Calu3 (cell line): ENCODE results near the gene ASIC5. TPM values are rescaled to one million over a fixed set of nuclear protein-coding genes. Genes with fewer than 3 reads are reported as not detected.

ENCODE experiments used
- BruUV-seq: library from RNA; stranded (reverse); fragments of 400-500 nt; replicated peaks from 2 replicates; lab custom pipeline; 2021; lab: Mats Ljungman, UMichigan
- CTCF ChIA-PET: fragments of 300-600 bp; sonication (Branson Sonifier 250); formaldehyde crosslinking; loops from one replicate; lab custom pipeline; 2022; ENCODE audit warnings: antibody characterized with exemption; lab: Charles Lee
- DNase-seq: peaks from one replicate; pipeline ENCODE4 v3.0.0; 2022
- H3K27ac Mint-ChIP-seq: one replicate; pipeline ENCODE4 v1.8.0; 2022; ENCODE audit warnings: mixed read lengths; ENCODE audit not compliant: unreplicated experiment
- H3K27me3 Mint-ChIP-seq: one replicate; pipeline ENCODE4 v1.8.0; 2022; ENCODE audit warnings: mixed read lengths; ENCODE audit not compliant: unreplicated experiment
- H3K36me3 Mint-ChIP-seq: one replicate; pipeline ENCODE4 v1.8.0; 2022; ENCODE audit warnings: mild to moderate bottlenecking, moderate library complexity, mixed read lengths; ENCODE audit not compliant: insufficient read depth, unreplicated experiment
- H3K4me1 Mint-ChIP-seq: one replicate; pipeline ENCODE4 v1.8.0; 2022; ENCODE audit warnings: mild to moderate bottlenecking, low read depth, mixed read lengths; ENCODE audit not compliant: unreplicated experiment
- H3K4me3 Mint-ChIP-seq: one replicate; pipeline ENCODE4 v1.8.0; 2022; ENCODE audit warnings: mild to moderate bottlenecking, low read depth, moderate library complexity, mixed read lengths; ENCODE audit not compliant: unreplicated experiment
- H3K9me3 Mint-ChIP-seq: one replicate; pipeline ENCODE4 v1.8.0; 2022; ENCODE audit warnings: low read depth, mixed read lengths; ENCODE audit not compliant: unreplicated experiment
- CTCF ChIP-seq: fragments of 200-600 bp; IDR thresholded peaks from one replicate; pipeline ENCODE4 v1.8.0; 2022; ENCODE audit warnings: antibody characterized with exemption; ENCODE audit not compliant: unreplicated experiment
- intact Hi-C: fragments of 100-400 bp; cut with micrococcal nuclease; formaldehyde crosslinking; loops from one replicate; pipeline ENCODE4 v1.10.0; 2022; ENCODE audit not compliant: unreplicated experiment
- total RNA-seq: library from RNA; stranded (reverse); gene quantifications from 2 replicates; pipeline ENCODE4 v1.2.3, GENCODE V29; 2022

Gene ASIC5
- total RNA-seq, 1 experiment from 2014 or later, result not detected

- Mint-ChIP-seq H3K27ac (no peak overlapping the region), H3K4me3 (no peak overlapping the region), H3K4me1 (peaks cover 21% of the 10 kb centered on the region), H3K9me3 (peaks cover 4% of the 10 kb centered on the region), H3K36me3 (no peaks in the 10 kb centered on the region), H3K27me3 (no peaks in the 10 kb centered on the region)
- BruUV-seq, result no TSS peak
- no peak for DNase-seq
- intact Hi-C loops, result no loop called here
- no peak for TF ChIP-seq CTCF
- CTCF ChIA-PET, result no interaction called here
Observed at GRCh38 chr4:155887045-155887444, 21.0 kb upstream of the ASIC5 start.

GRCh38 chr4:155885666-155886065 is 19.6 kb upstream of the ASIC5 start:
- Mint-ChIP-seq H3K9me3 (peaks cover 4% of the 10 kb centered on the region), H3K4me1 (peaks cover 15% of the 10 kb centered on the region), H3K4me3 (no peak overlapping the region), H3K27me3 (no peaks in the 10 kb centered on the region), H3K36me3 (no peaks in the 10 kb centered on the region), H3K27ac (no peak overlapping the region)
- intact Hi-C loops, result no loop called here
- TF ChIP-seq CTCF, result no peak
- BruUV-seq, result no TSS peak
- DNase-seq, result no peak
- CTCF ChIA-PET, result no interaction called here

GRCh38 chr4:155883895-155884294 is 17.8 kb upstream of the ASIC5 start:
- Mint-ChIP-seq H3K27ac (no peak overlapping the region), H3K4me3 (no peak overlapping the region), H3K36me3 (no peaks in the 10 kb centered on the region), H3K4me1 (no peaks in the 10 kb centered on the region), H3K27me3 (no peaks in the 10 kb centered on the region), H3K9me3 (peaks cover 4% of the 10 kb centered on the region)
- BruUV-seq, result no TSS peak
- DNase-seq, result no peak
- CTCF ChIA-PET, result no interaction called here
- no peak for TF ChIP-seq CTCF
- intact Hi-C loops, result no loop called here

GRCh38 chr4:155881555-155881954 is 15.5 kb upstream of the ASIC5 start:
- Mint-ChIP-seq H3K4me1 (no peaks in the 10 kb centered on the region), H3K27me3 (no peaks in the 10 kb centered on the region), H3K9me3 (peaks cover 4% of the 10 kb centered on the region), H3K4me3 (no peak overlapping the region), H3K27ac (no peak overlapping the region), H3K36me3 (no peaks in the 10 kb centered on the region)
- BruUV-seq, result no TSS peak
- intact Hi-C loops, result no loop called here
- CTCF ChIA-PET, result no interaction called here
- TF ChIP-seq CTCF, result no peak
- no peak for DNase-seq
